HG02623 (cell line): ENCODE data around the gene BICD1.
A peak's percentile ranks its signal among the peaks of the same experiment; 100 is the strongest.

ENCODE experiments used
- ATAC-seq: cut with Tn5 transposase; IDR thresholded peaks from one replicate; pipeline ENCODE4 v1.9.1; 2021; ENCODE audit warnings: moderate library complexity; ENCODE audit not compliant: unreplicated experiment

Gene BICD1

GRCh38 chr12:32398816-32399369, 292.2 kb downstream of the BICD1 start:
- peak; percentile 3 for ATAC-seq

GRCh38 chr12:32399370-32400113, 292.9 kb downstream of the BICD1 start, which contains the start of gene FGD4:
Gene FGD4 (plus strand): TSS chr12:32399558.
- ATAC-seq = peak; percentile 75

- no peak for ATAC-seq
Observed at GRCh38 chr12:32400114-32400672, 293.5 kb downstream of the BICD1 start.

- no peak for ATAC-seq
Observed at GRCh38 chr12:32400866-32401265, 294.2 kb downstream of the BICD1 start.

- ATAC-seq = no peak
Observed at GRCh38 chr12:32402170-32402569, 295.5 kb downstream of the BICD1 start.

GRCh38 chr12:32402946-32403345, 296.3 kb downstream of the BICD1 start:
- ATAC-seq = no peak

GRCh38 chr12:32407795-32408194, 301.1 kb downstream of the BICD1 start:
- no peak for ATAC-seq

GRCh38 chr12:32413412-32413811, 306.8 kb downstream of the BICD1 start:
- no peak for ATAC-seq

GRCh38 chr12:32418221-32418620, 311.6 kb downstream of the BICD1 start:
- no peak for ATAC-seq

GRCh38 chr12:32418903-32419519, 312.4 kb downstream of the BICD1 start:
- no peak for ATAC-seq

GRCh38 chr12:32419520-32419960, 312.9 kb downstream of the BICD1 start:
- no peak for ATAC-seq

GRCh38 chr12:32420356-32420755, 313.7 kb downstream of the BICD1 start:
- ATAC-seq = no peak

- no peak for ATAC-seq
Observed at GRCh38 chr12:32423559-32423958, 316.9 kb downstream of the BICD1 start.

- ATAC-seq = no peak
Observed at GRCh38 chr12:32431025-32431424, 324.4 kb downstream of the BICD1 start.
